Measurements from ENCODE around the gene DEK. TPM values are rescaled to one million over a fixed set of nuclear protein-coding genes. Genes with fewer than 3 reads are reported as not detected.

DEK gene
- total RNA-seq, 1 experiment from 2014 or later, result 148 TPM

GRCh38 chr6:18215436-18215835 is 48.9 kb downstream of the DEK start:
- CTCF ChIA-PET, result no interaction called here
- BruUV-seq (replicated peaks), result no TSS peak
- intact Hi-C loops (cut with micrococcal nuclease), result no loop called here
- H3K27ac Mint-ChIP-seq (ENCODE audit: low read depth, unreplicated experiment), result no peak overlapping the region
- no peak overlapping the region for H3K4me3 Mint-ChIP-seq (ENCODE audit: unreplicated experiment)
- H3K27me3 Mint-ChIP-seq (ENCODE audit: insufficient read depth, unreplicated experiment), result no peaks in the 10 kb centered on the region
- no peak for TF ChIP-seq CTCF (IDR thresholded peaks at IDR 0.05; ENCODE audit: unreplicated experiment)
- POLR2A ChIA-PET, result no interaction called here
- peaks cover 41% of the 10 kb centered on the region for H3K36me3 Mint-ChIP-seq (ENCODE audit: insufficient read depth, unreplicated experiment)
- no peaks in the 10 kb centered on the region for H3K9me3 Mint-ChIP-seq (ENCODE audit: unreplicated experiment)
- no peak for DNase-seq (ENCODE audit: unreplicated experiment)
- no peaks in the 10 kb centered on the region for H3K4me1 Mint-ChIP-seq (ENCODE audit: insufficient read depth, unreplicated experiment)

GRCh38 chr6:18214003-18214402 is 50.3 kb downstream of the DEK start:
- BruUV-seq (replicated peaks), result no TSS peak
- H3K27me3 Mint-ChIP-seq (ENCODE audit: insufficient read depth, unreplicated experiment), result no peaks in the 10 kb centered on the region
- no peak overlapping the region for H3K27ac Mint-ChIP-seq (ENCODE audit: low read depth, unreplicated experiment)
- ChIA-PET POLR2A (interaction anchor here (1.1 to 1.3 kb wide), 2 partner anchors 11 to 13 kb away, joined by 3 read pairs; no protein-coding TSS in a partner anchor), CTCF (interaction anchor here (1.0 kb wide), 1 partner anchor 291 kb away, joined by 3 read pairs; no protein-coding TSS in a partner anchor)
- no peaks in the 10 kb centered on the region for H3K4me1 Mint-ChIP-seq (ENCODE audit: insufficient read depth, unreplicated experiment)
- intact Hi-C loops (cut with micrococcal nuclease), result no loop called here
- DNase-seq (ENCODE audit: unreplicated experiment), result no peak
- peaks cover 31% of the 10 kb centered on the region for H3K36me3 Mint-ChIP-seq (ENCODE audit: insufficient read depth, unreplicated experiment)
- no peak overlapping the region for H3K4me3 Mint-ChIP-seq (ENCODE audit: unreplicated experiment)
- H3K9me3 Mint-ChIP-seq (ENCODE audit: unreplicated experiment), result no peaks in the 10 kb centered on the region
- TF ChIP-seq CTCF (IDR thresholded peaks at IDR 0.05; ENCODE audit: unreplicated experiment), result no peak

DNA sequence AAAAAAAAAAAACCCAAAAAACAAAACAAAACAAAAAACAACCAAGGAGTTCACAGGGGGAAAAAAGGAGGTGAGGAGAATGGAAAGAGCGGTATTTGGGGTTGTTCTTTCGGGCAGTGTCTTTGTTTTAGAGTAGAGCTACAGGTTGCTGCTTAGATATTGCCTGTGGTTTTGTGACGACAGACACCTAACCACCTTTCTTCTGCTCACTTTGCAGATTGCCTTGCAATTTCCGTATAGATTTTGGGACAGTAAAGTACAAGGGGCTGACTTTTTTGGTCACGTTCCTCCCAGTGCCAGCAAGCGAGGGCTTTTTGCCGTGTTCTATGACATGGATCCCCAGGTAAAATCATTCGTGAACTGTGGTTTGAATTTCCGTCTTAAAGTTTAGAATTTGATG is 50.9 kb downstream of the DEK start:
- BruUV-seq (replicated peaks), result no TSS peak
- intact Hi-C loops (cut with micrococcal nuclease), result no loop called here
- H3K4me3 Mint-ChIP-seq (ENCODE audit: unreplicated experiment), result no peak overlapping the region
- ChIA-PET CTCF (no interaction called here), POLR2A (interaction anchor here (0.5 to 1.3 kb wide), 4 partner anchors 10 to 109 kb away, joined by 3 to 4 read pairs (median 3); no protein-coding TSS in a partner anchor)
- H3K27ac Mint-ChIP-seq (ENCODE audit: low read depth, unreplicated experiment), result no peak overlapping the region
- H3K9me3 Mint-ChIP-seq (ENCODE audit: unreplicated experiment), result no peaks in the 10 kb centered on the region
- H3K4me1 Mint-ChIP-seq (ENCODE audit: insufficient read depth, unreplicated experiment), result no peaks in the 10 kb centered on the region
- no peak for DNase-seq (ENCODE audit: unreplicated experiment)
- TF ChIP-seq CTCF (IDR thresholded peaks at IDR 0.05; ENCODE audit: unreplicated experiment), result no peak
- H3K36me3 Mint-ChIP-seq (ENCODE audit: insufficient read depth, unreplicated experiment), result peaks cover 31% of the 10 kb centered on the region
- H3K27me3 Mint-ChIP-seq (ENCODE audit: insufficient read depth, unreplicated experiment), result no peaks in the 10 kb centered on the region

DNA sequence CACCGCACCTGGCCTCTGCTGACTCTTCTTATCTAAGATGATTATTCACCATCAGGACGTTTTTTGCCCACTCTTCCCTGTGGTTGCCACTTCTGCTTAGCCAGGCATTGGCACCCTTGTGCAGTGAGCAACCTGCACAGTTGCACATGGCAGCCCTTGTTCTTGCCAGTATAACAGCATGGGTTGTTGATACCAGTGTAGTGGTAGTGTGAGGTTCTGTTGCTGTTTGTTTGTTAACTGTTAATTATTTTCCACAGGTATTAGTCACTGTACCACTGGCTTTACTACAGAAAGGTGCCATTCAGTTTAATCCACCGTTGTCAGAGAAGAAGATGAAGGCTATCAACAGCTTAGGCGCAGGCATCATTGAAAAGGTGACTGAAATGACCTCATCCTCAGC is 52.1 kb downstream of the DEK start:
- no peak for TF ChIP-seq CTCF (IDR thresholded peaks at IDR 0.05; ENCODE audit: unreplicated experiment)
- ChIA-PET CTCF (no interaction called here), POLR2A (no interaction called here)
- no TSS peak for BruUV-seq (replicated peaks)
- no peaks in the 10 kb centered on the region for H3K4me1 Mint-ChIP-seq (ENCODE audit: insufficient read depth, unreplicated experiment)
- H3K36me3 Mint-ChIP-seq (ENCODE audit: insufficient read depth, unreplicated experiment), result peaks cover 28% of the 10 kb centered on the region
- H3K27ac Mint-ChIP-seq (ENCODE audit: low read depth, unreplicated experiment), result no peak overlapping the region
- no peaks in the 10 kb centered on the region for H3K27me3 Mint-ChIP-seq (ENCODE audit: insufficient read depth, unreplicated experiment)
- H3K4me3 Mint-ChIP-seq (ENCODE audit: unreplicated experiment), result no peak overlapping the region
- H3K9me3 Mint-ChIP-seq (ENCODE audit: unreplicated experiment), result no peaks in the 10 kb centered on the region
- intact Hi-C loops (cut with micrococcal nuclease), result no loop called here
- DNase-seq (ENCODE audit: unreplicated experiment), result no peak

Data from MCF 10A (cell line).